Ishikawa (cell line): Measurements from ENCODE around the gene OBSCN.

Source experiments
- CEBPB ChIP-seq: IDR thresholded peaks from 2 replicates; pipeline ENCODE4 v1.6.1; 2012
- CREB1 ChIP-seq: IDR thresholded peaks from 2 replicates; pipeline ENCODE4 v1.6.1; 2012; ENCODE audit warnings: low read depth
- EGR1 ChIP-seq: IDR thresholded peaks from 2 replicates; pipeline ENCODE4 v1.6.1; 2012
- EP300 ChIP-seq: IDR thresholded peaks from 2 replicates; pipeline ENCODE4 v1.6.1; 2012; ENCODE audit warnings: borderline replicate concordance
- FOXM1 ChIP-seq: IDR thresholded peaks from 2 replicates; pipeline ENCODE4 v1.6.1; 2012; ENCODE audit warnings: low read depth, borderline replicate concordance
- NFIC ChIP-seq: IDR thresholded peaks from 2 replicates; pipeline ENCODE4 v1.6.1; 2012
- RAD21 ChIP-seq: IDR thresholded peaks from 2 replicates; pipeline ENCODE4 v1.6.1; 2012; ENCODE audit warnings: low read depth
- TAF1 ChIP-seq: IDR thresholded peaks from 2 replicates; pipeline ENCODE4 v1.6.1; 2012; ENCODE audit warnings: low read depth, mild to moderate bottlenecking
- TCF12 ChIP-seq: IDR thresholded peaks from 2 replicates; pipeline ENCODE4 v1.6.1; 2012; ENCODE audit warnings: low read depth
- TEAD4 ChIP-seq: IDR thresholded peaks from 2 replicates; pipeline ENCODE4 v1.6.1; 2012
- YY1 ChIP-seq: IDR thresholded peaks from 2 replicates; pipeline ENCODE4 v1.6.1; 2012; ENCODE audit warnings: low read depth
- ZBTB7A ChIP-seq: IDR thresholded peaks from 2 replicates; pipeline ENCODE4 v1.6.1; 2012; ENCODE audit warnings: low read depth
- TF ChIP-seq, protein P1 (sequence below): IDR thresholded peaks from 2 replicates; pipeline ENCODE4 v1.6.1; 2012
- TF ChIP-seq, protein P2 (sequence below): IDR thresholded peaks from 2 replicates; pipeline ENCODE4 v1.6.1; 2012
- TF ChIP-seq, protein P3 (sequence below): IDR thresholded peaks from 2 replicates; pipeline ENCODE4 v1.6.1; 2012; ENCODE audit warnings: low read depth, mild to moderate bottlenecking

Gene OBSCN

DNA sequence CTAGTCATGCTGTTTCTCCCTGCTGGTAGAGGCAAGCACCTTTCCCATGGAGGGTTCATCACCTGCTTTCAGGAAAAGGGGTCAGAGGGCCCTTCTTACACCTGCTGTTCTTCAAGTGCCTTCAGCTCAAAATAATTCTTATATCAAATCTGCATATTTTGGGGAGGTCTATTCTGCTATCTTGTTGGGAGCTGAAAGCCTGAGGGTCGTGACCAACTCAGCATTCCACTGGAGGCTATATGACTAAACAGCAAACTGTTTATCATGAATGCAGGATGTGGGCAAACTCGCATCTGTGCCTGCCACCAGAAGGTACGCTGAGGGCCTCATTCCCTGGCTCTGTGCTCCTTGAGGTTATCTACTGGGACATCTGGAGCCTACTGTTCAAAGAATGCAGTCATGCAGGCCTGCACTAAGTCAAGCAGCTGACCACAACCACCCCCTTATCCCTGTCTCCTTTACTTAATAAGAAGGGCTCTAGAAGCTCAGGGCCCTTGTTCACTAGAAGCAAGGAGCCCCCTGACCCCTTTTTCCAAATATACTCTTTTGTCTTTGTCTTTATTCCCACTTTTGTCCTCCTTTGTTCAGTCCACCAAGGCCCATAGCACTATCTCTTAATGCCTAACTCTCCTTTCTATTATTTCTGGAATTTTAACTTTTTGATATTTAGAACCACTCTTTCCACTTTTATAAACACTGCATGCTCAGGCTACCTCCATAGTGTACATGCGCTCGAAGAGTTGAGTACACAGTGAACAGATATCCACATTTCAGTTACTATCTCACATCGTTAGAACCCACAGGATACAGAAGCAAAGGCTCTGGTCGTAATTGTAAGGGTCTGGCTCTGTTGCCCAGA is 213.4 kb downstream of the OBSCN start:
- TF ChIP-seq FOXM1 (no peak), CREB1 (no peak), EP300 (no peak), NFIC (no peak), TAF1 (no peak)
- TF ChIP-seq, protein P1, sequence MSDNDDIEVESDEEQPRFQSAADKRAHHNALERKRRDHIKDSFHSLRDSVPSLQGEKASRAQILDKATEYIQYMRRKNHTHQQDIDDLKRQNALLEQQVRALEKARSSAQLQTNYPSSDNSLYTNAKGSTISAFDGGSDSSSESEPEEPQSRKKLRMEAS, result no peak
- TF ChIP-seq, protein P2, sequence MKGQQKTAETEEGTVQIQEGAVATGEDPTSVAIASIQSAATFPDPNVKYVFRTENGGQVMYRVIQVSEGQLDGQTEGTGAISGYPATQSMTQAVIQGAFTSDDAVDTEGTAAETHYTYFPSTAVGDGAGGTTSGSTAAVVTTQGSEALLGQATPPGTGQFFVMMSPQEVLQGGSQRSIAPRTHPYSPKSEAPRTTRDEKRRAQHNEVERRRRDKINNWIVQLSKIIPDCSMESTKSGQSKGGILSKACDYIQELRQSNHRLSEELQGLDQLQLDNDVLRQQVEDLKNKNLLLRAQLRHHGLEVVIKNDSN, result no peak
- TF ChIP-seq, protein P3, sequence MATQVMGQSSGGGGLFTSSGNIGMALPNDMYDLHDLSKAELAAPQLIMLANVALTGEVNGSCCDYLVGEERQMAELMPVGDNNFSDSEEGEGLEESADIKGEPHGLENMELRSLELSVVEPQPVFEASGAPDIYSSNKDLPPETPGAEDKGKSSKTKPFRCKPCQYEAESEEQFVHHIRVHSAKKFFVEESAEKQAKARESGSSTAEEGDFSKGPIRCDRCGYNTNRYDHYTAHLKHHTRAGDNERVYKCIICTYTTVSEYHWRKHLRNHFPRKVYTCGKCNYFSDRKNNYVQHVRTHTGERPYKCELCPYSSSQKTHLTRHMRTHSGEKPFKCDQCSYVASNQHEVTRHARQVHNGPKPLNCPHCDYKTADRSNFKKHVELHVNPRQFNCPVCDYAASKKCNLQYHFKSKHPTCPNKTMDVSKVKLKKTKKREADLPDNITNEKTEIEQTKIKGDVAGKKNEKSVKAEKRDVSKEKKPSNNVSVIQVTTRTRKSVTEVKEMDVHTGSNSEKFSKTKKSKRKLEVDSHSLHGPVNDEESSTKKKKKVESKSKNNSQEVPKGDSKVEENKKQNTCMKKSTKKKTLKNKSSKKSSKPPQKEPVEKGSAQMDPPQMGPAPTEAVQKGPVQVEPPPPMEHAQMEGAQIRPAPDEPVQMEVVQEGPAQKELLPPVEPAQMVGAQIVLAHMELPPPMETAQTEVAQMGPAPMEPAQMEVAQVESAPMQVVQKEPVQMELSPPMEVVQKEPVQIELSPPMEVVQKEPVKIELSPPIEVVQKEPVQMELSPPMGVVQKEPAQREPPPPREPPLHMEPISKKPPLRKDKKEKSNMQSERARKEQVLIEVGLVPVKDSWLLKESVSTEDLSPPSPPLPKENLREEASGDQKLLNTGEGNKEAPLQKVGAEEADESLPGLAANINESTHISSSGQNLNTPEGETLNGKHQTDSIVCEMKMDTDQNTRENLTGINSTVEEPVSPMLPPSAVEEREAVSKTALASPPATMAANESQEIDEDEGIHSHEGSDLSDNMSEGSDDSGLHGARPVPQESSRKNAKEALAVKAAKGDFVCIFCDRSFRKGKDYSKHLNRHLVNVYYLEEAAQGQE, result no peak

DNA sequence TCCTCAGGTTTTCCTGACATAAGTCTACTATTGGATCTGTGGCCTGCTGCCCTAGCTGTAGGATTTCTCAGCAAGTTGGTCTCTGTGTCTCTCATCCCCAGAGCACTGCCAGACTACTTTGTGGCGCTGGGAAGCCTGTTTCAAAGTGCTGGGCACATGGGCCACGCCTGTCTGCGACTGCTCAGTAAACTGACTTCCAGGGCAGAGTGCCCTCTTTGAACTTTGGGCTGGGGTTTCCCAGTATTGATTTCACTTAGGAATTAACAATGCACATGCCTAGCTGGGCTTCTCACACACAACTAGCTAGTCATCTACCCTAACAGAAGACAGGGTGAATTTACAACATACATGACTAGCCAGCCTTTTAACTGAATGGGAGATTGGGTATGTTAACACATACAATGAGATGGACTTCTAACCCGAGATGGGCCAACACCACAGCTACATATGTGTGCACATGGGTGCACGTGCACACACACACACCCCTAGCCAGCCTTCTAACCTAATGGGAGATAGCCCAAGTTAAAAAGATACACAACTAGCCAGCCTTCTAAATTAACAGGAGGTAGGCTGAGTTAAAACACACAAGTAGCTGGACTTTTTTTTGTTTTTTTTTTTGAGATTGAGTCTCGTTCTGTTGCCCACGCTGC is 215.7 kb downstream of the OBSCN start:
- TF ChIP-seq CEBPB (no peak), ZBTB7A (no peak), EP300 (no peak), YY1 (no peak)
- TF ChIP-seq, protein P2, result no peak

DNA sequence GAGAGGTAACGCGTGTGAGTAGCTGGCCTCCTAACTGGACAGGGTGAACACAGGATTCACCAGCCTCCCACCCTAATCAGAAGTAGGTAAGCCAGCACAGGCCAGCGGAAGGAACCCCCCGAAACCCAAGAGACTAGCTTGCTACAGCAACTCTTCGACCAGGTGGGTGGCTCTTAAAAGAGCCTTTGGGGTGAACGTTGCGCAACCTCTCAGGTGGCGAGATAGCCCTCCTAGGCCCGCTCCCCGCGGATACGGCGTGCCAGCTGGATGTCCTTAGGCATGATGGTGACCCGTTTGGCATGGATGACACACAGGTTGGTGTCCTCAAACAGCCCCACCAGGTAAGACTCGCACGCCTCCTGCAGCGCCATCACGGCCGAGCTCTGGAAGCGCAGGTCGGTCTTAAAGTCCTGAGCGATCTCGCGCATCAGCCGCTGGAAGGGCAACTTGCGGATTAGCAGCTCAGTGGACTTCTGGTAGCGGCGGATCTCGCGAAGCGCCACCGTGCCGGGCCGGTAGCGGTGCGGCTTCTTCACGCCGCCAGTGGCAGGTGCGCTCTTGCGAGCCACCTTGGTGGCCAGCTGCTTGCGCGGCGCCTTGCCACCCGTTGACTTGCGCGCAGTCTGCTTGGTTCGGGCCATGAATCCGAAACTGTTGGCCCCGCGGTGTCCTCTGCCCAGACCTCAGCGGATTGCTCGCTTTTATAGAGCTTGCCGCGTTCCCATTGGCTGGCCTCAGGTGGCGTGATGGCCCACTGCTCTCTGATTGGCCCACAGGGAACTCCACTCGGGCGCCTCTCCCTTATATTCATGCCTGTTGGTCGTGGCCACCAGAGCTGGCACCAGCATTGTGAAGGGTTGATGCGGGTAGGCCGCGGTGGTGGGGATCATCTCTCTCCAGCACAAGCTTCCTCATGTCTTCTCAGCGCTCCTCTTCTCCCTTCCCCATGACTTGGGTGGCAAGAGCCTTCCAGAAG is 217.1 kb downstream of the OBSCN start:
- peak; percentile 86 for TF ChIP-seq CEBPB
- no peak for TF ChIP-seq EP300

DNA sequence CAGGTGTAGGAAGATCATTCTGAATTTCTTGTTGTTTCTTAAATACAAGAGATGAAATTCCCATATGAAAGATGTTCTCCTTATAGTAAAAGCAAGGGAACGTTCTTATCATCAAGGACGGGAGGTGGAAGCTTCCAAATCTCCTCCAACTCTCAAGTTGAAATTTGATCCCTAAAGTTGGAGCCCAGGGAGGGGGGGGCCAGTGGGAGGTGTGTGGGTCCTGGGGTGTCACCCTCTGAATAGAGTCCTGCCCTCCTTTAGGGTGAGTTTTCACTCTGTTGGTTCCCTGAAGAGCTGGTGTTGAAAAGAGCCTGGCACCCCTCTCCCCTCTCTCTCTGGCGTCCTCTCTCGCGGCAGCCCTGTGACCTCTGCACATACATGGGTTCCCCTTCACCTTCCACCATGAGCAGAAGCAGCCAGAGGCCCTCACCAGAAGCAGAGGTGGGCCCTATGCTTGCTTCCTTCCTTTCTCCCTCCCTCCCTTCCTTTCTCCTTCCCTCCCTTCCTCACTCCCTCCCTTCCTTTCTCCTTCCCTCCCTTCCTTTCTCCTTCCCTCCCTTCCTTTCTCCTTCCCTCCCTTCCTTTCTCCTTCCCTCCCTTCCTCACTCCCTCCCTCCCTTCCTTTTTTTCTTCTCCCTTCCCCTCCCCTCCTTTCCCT is 218.8 kb downstream of the OBSCN start:
- TF ChIP-seq, protein P2, result no peak
- TF ChIP-seq EGR1, result no peak
- TF ChIP-seq TAF1, result no peak
- TF ChIP-seq RAD21, result no peak
- TF ChIP-seq YY1, result no peak
- no peak for TF ChIP-seq TEAD4
- TF ChIP-seq, protein P3, result no peak

DNA sequence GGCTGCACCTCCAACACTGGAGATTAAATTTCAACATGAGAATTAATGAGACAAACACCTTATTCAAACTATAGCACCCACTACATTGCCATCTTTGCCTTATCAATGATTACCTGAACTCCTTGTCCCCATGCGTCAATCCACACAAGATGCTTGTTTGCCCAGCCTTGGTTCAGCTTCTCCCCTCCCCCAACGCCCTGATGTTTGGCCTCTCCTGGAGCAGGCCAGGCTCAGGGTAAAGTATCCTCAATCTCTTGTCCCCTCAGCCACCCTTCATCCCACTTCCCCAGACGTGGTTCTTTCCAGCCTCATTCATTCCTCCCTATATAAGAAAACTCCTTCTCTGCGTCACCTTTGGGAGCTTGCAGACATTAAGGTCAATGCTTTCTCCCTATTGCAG is 220.6 kb downstream of the OBSCN start:
- TF ChIP-seq TCF12, result no peak
- no peak for TF ChIP-seq CEBPB
- TF ChIP-seq EP300, result no peak
- no peak for TF ChIP-seq NFIC
- TF ChIP-seq, protein P2, result no peak
- TF ChIP-seq, protein P1, result no peak
- no peak for TF ChIP-seq FOXM1
- no peak for TF ChIP-seq RAD21
- TF ChIP-seq, protein P3, result no peak
